Endothelial cell of umbilical vein (primary cell): ENCODE data around the gene SLAMF8. TPM values are rescaled to one million over a fixed set of nuclear protein-coding genes. Genes with fewer than 3 reads are reported as not detected.

ENCODE experiments used
- BruUV-seq: library from RNA; stranded (reverse); fragments of 400-500 nt; replicated peaks from 2 replicates; lab custom pipeline; 2021; lab: Mats Ljungman, UMichigan
- CTCF ChIA-PET: fragments of 300-600, 350-600 bp; sonication (Branson Sonifier 250); formaldehyde crosslinking; loops from one replicate; lab custom pipeline; 2021; ENCODE audit warnings: antibody characterized with exemption, inconsistent platforms; lab: Charles Lee
- POLR2A ChIA-PET: fragments of 300-600, 350-600 bp; sonication (Branson Sonifier 250); formaldehyde crosslinking; loops from one replicate; lab custom pipeline; 2021; ENCODE audit warnings: antibody characterized with exemption, inconsistent platforms; lab: Charles Lee
- DNase-seq: peaks from one replicate; pipeline ENCODE4 v3.0.0-alpha.2; 2011; ENCODE audit warnings: low read depth, low spot score
- FAIRE-seq: peaks from 2 replicates; lab custom pipeline; 2011; peaks lifted over from hg19 to GRCh38; lab: Jason Lieb, UNC
- H2AFZ ChIP-seq: 2 replicates; pipeline ENCODE4 v1.6.0; 2012; ENCODE audit warnings: low read depth, low read length, control low read depth, inconsistent platforms
- H3K27ac ChIP-seq: 2 replicates; pipeline ENCODE4 v1.5.1; 2011; ENCODE audit warnings: low read depth, mild to moderate bottlenecking, control low read depth, low read length, moderate library complexity; ENCODE audit not compliant: insufficient read depth
- H3K27me3 ChIP-seq, 2 experiments: 2 replicates each; pipeline versions ENCODE4 v1.6.0 to v1.6.1; 2011; ENCODE audit warnings: low read length in 2 of 2, mixed read lengths in 1 of 2; ENCODE audit not compliant: control insufficient read depth in 2 of 2, insufficient read depth in 2 of 2
- H3K36me3 ChIP-seq, 2 experiments: 2 replicates in 1 of 2; 3 replicates in 1 of 2; pipeline ENCODE4 v1.5.1; 2011; ENCODE audit warnings: low read length in 2 of 2, mild to moderate bottlenecking in 1 of 2, moderate library complexity in 1 of 2; ENCODE audit not compliant: control insufficient read depth in 2 of 2, insufficient read depth in 2 of 2; ENCODE audit errors: extremely low read depth in 1 of 2
- H3K4me1 ChIP-seq: 3 replicates; pipeline ENCODE4 v1.5.1; 2011; ENCODE audit warnings: mild to moderate bottlenecking, low read length; ENCODE audit not compliant: control insufficient read depth, insufficient read depth; ENCODE audit errors: extremely low read depth
- H3K4me2 ChIP-seq: 2 replicates; pipeline ENCODE4 v1.6.1; 2011; ENCODE audit warnings: low read length, control low read depth, mixed read lengths; ENCODE audit not compliant: insufficient read depth
- H3K4me3 ChIP-seq, 3 experiments: fragments of 200-600 bp in 1 of 3; sonication (generic), shearing (Covaris generic) in 1 of 3; replicated peaks in 1 of 3; 2 replicates each; pipeline ENCODE4 v1.5.1; 2011 to 2016; ENCODE audit warnings: control low read depth in 3 of 3, low read length in 3 of 3, mild to moderate bottlenecking in 2 of 3, inconsistent platforms in 1 of 3, low read depth in 1 of 3, moderate library complexity in 1 of 3; ENCODE audit not compliant: insufficient read depth in 1 of 3
- H3K79me2 ChIP-seq: 2 replicates; pipeline ENCODE4 v1.6.0; 2012; ENCODE audit warnings: low read length, inconsistent platforms; ENCODE audit not compliant: control insufficient read depth, insufficient read depth
- H3K9ac ChIP-seq: replicated peaks from 2 replicates; pipeline ENCODE3; 2011; ENCODE audit warnings: low read length, control low read depth; ENCODE audit not compliant: insufficient read depth; ENCODE audit errors: extremely low read depth
- H3K9me1 ChIP-seq: replicated peaks from 3 replicates; pipeline ENCODE4 v1.6.0; 2011; ENCODE audit warnings: mild to moderate bottlenecking, low read length; ENCODE audit not compliant: control insufficient read depth, insufficient read depth; ENCODE audit errors: extremely low read depth
- H3K9me3 ChIP-seq: replicated peaks from 2 replicates; pipeline ENCODE4 v1.5.1; 2012; ENCODE audit warnings: low read length, inconsistent platforms; ENCODE audit not compliant: control insufficient read depth, insufficient read depth
- H4K20me1 ChIP-seq: replicated peaks from 2 replicates; pipeline ENCODE3; 2011; ENCODE audit warnings: mild to moderate bottlenecking, low read length; ENCODE audit not compliant: control insufficient read depth, insufficient read depth; ENCODE audit errors: extremely low read depth
- EZH2 ChIP-seq: IDR thresholded peaks from 2 replicates; pipeline ENCODE4 v1.6.1; 2012; ENCODE audit warnings: borderline replicate concordance, low read depth, mild to moderate bottlenecking, moderate library complexity, low read length, inconsistent platforms; ENCODE audit not compliant: severe bottlenecking
- FOS ChIP-seq: IDR thresholded peaks from 2 replicates; pipeline ENCODE4 v1.6.1; 2011; ENCODE audit warnings: mild to moderate bottlenecking, low read length, moderate library complexity, borderline replicate concordance; ENCODE audit not compliant: insufficient read depth
- GATA2 ChIP-seq: IDR thresholded peaks from 2 replicates; pipeline ENCODE4 v1.7.0; 2011; ENCODE audit warnings: low read depth, mild to moderate bottlenecking, moderate library complexity, mixed read lengths, low read length; ENCODE audit not compliant: insufficient read length, insufficient read depth
- JUN ChIP-seq: IDR thresholded peaks from 2 replicates; pipeline ENCODE4 v1.6.1; 2011; ENCODE audit warnings: borderline replicate concordance, low read depth; ENCODE audit not compliant: insufficient read length, insufficient read depth
- MYC ChIP-seq: IDR thresholded peaks from one replicate; pipeline ENCODE4 v1.6.1; 2011; ENCODE audit warnings: mild to moderate bottlenecking, low read depth, low read length
- POLR2A ChIP-seq: IDR thresholded peaks from 2 replicates; pipeline ENCODE4 v1.6.1; 2012; ENCODE audit warnings: low read depth, mild to moderate bottlenecking, control low read depth, low read length
- POLR2AphosphoS5 ChIP-seq: IDR thresholded peaks from 2 replicates; pipeline ENCODE4 v1.6.1; 2012; ENCODE audit warnings: low read depth, mild to moderate bottlenecking, control low read depth, low read length, moderate library complexity; ENCODE audit not compliant: insufficient read depth
- dilution Hi-C: fragments of 300-500 bp; cut with MboI; formaldehyde crosslinking; loops from one replicate; pipeline ENCODE4 v1.15.0; 2019; ENCODE audit warnings: low sequenced_read_pairs; ENCODE audit not compliant: extremely low pct_ligation_motif_present
- intact Hi-C: fragments of 100-400 bp; cut with micrococcal nuclease; formaldehyde crosslinking; loops from one replicate; pipeline ENCODE4 v1.10.0; 2022
- polyA plus RNA-seq, 4 experiments: library from polyadenylated mRNA; depleted of rRNA in 3 of 4; stranded (reverse) in 3 of 4; unstranded in 1 of 4; fragments of >200 nt; gene quantifications; 2 replicates each; pipeline versions ENCODE4 v1.2.1 to v1.2.3, GENCODE V29; 2011 to 2012; ENCODE audit warnings: missing spikeins in 1 of 4
- total RNA-seq: library from RNA; stranded (reverse); gene quantifications from 2 replicates; pipeline ENCODE4 v1.2.3, GENCODE V29; 2021
- TF ChIP-seq, protein P1 (sequence below): IDR thresholded peaks from 2 replicates; pipeline ENCODE4 v1.6.1; 2011; ENCODE audit not compliant: insufficient read depth, insufficient read length
- TF ChIP-seq, protein P2 (sequence below), 2 donors: IDR thresholded peaks; 1 replicate in 1 of 2; 2 replicates in 1 of 2; pipeline ENCODE4 v1.5.1; 2011; ENCODE audit warnings: low read length in 2 of 2, mild to moderate bottlenecking in 2 of 2, moderate library complexity in 2 of 2, control low read depth in 1 of 2, inconsistent platforms in 1 of 2, low read depth in 1 of 2; ENCODE audit not compliant: insufficient read depth in 1 of 2; ENCODE audit errors: extremely low read depth in 1 of 2

The SLAMF8 gene
- total and polyA plus RNA-seq, 2 donors (not counting 3 experiments of a cell fraction or from before 2014, with no cell fraction given): not detected

DNA sequence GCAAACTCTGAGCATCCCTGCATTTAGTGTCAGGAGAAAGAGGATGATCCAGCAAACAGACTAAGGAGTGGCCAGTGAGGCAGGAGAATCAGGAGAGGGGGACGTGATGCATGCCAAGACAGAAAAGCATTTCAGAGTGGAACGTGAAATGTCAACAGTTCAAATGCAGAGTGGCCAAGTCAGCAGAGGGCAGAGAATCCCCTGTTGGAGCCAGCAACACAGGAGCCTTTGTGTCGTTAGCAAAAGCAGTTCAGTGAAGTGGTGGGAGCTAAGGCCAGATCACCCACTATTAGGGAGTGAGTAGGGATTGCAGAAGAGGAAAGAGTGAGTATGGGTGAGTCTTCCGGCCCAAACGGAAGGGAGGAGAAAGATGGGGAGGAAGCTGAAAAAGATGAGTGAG lies 31.1 kb upstream of the SLAMF8 start:
- dilution Hi-C loops: loop anchor here (5.0 to 25.0 kb wide), 2 partner anchors 97 to 308 kb away; no protein-coding TSS in a partner anchor
- ChIA-PET POLR2A (no interaction called here), CTCF (interaction anchor here (11.5 kb wide), 1 partner anchor 97 kb away, joined by 623 read pairs; no protein-coding TSS in a partner anchor)

More for the DNA sequence above, 31.1 kb upstream of the SLAMF8 start:
- H4K20me1 ChIP-seq: no peaks in the 10 kb centered on the region
- FAIRE-seq (no peak), DNase-seq (no peak)
- H3K9me3 ChIP-seq: no peaks in the 10 kb centered on the region
- H3K9ac ChIP-seq: no peak overlapping the region
- peaks cover 4% of the 10 kb centered on the region for H3K4me1 ChIP-seq
- H3K27ac ChIP-seq: no peak overlapping the region
- no peaks in the 10 kb centered on the region for H3K36me3 ChIP-seq
- H3K79me2 ChIP-seq: no peaks in the 10 kb centered on the region
- H3K27me3 ChIP-seq: no peaks in the 10 kb centered on the region
- no peak overlapping the region for H3K4me3 ChIP-seq
- intact Hi-C loops: no loop called here
- BruUV-seq: no TSS peak
- no peak for TF ChIP-seq POLR2A
- no peak for TF ChIP-seq FOS
- no peak for TF ChIP-seq GATA2
- no peak for TF ChIP-seq POLR2AphosphoS5
- TF ChIP-seq EZH2: no peak
- TF ChIP-seq JUN: no peak
- TF ChIP-seq, protein P1, sequence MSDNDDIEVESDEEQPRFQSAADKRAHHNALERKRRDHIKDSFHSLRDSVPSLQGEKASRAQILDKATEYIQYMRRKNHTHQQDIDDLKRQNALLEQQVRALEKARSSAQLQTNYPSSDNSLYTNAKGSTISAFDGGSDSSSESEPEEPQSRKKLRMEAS: no peak
- TF ChIP-seq, protein P2, sequence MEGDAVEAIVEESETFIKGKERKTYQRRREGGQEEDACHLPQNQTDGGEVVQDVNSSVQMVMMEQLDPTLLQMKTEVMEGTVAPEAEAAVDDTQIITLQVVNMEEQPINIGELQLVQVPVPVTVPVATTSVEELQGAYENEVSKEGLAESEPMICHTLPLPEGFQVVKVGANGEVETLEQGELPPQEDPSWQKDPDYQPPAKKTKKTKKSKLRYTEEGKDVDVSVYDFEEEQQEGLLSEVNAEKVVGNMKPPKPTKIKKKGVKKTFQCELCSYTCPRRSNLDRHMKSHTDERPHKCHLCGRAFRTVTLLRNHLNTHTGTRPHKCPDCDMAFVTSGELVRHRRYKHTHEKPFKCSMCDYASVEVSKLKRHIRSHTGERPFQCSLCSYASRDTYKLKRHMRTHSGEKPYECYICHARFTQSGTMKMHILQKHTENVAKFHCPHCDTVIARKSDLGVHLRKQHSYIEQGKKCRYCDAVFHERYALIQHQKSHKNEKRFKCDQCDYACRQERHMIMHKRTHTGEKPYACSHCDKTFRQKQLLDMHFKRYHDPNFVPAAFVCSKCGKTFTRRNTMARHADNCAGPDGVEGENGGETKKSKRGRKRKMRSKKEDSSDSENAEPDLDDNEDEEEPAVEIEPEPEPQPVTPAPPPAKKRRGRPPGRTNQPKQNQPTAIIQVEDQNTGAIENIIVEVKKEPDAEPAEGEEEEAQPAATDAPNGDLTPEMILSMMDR (IDR thresholded peaks at IDR 0.05; ENCODE audit: extremely low read depth in 1 of 2, insufficient read depth in 1 of 2, low read depth in 1 of 2, low read length in 2 of 2): no peak
- no peak for TF ChIP-seq MYC
- H2AFZ ChIP-seq: no peak overlapping the region
- no peaks in the 10 kb centered on the region for H3K9me1 ChIP-seq
- no peak overlapping the region for H3K4me2 ChIP-seq
